Activated naive CD4-positive, alpha-beta T cell treated with anti-CD3 and anti-CD28 coated beads for 36 hours (primary cell): Measurements from ENCODE around the gene UGT2B28. TPM values are rescaled to one million over a fixed set of nuclear protein-coding genes. Genes with fewer than 3 reads are reported as not detected.

Source experiments
- total RNA-seq, 2 experiments: library from RNA; stranded (reverse); gene quantifications; one replicate each; pipeline ENCODE4 v1.2.3, GENCODE V29; 2021

UGT2B28 gene
- total RNA-seq, 2 experiments from 2014 or later: not detected

Other genes starting within 250 kb of the UGT2B28 start
- gene UGT2B7, start 184.0 kb upstream of the UGT2B28 start, total RNA-seq: not detected
- gene UGT2B11, start 65.7 kb upstream of the UGT2B28 start, total RNA-seq: not detected
- not detected for gene UGT2B4, start 215.4 kb downstream of the UGT2B28 start, total RNA-seq